Osteocyte (in vitro differentiated cells): Measurements from ENCODE around the gene FYB1. TPM values are rescaled to one million over a fixed set of nuclear protein-coding genes. Genes with fewer than 3 reads are reported as not detected.

ENCODE experiments used
- DNase-seq: peaks from one replicate; pipeline ENCODE4 v3.0.0; 2021; ENCODE audit warnings: mixed read lengths; ENCODE audit not compliant: unreplicated experiment; ENCODE audit errors: extremely low spot score
- H3K27ac Mint-ChIP-seq: one replicate; pipeline ENCODE4 v1.8.0; 2021; ENCODE audit warnings: mild to moderate bottlenecking, mixed read lengths; ENCODE audit not compliant: unreplicated experiment
- H3K27me3 Mint-ChIP-seq: one replicate; pipeline ENCODE4 v1.8.0; 2021; ENCODE audit warnings: mixed read lengths; ENCODE audit not compliant: unreplicated experiment
- H3K36me3 Mint-ChIP-seq: one replicate; pipeline ENCODE4 v1.8.0; 2021; ENCODE audit warnings: mixed read lengths; ENCODE audit not compliant: unreplicated experiment
- H3K4me1 Mint-ChIP-seq: one replicate; pipeline ENCODE4 v1.8.0; 2021; ENCODE audit warnings: mixed read lengths; ENCODE audit not compliant: unreplicated experiment
- H3K4me3 Mint-ChIP-seq: one replicate; pipeline ENCODE4 v1.8.0; 2021; ENCODE audit warnings: mild to moderate bottlenecking, moderate library complexity, mixed read lengths; ENCODE audit not compliant: unreplicated experiment
- H3K9me3 Mint-ChIP-seq: one replicate; pipeline ENCODE4 v1.8.0; 2021; ENCODE audit warnings: mixed read lengths; ENCODE audit not compliant: unreplicated experiment
- CTCF ChIP-seq: fragments of 200-600 bp; sonication (generic); IDR thresholded peaks from 2 replicates; pipeline ENCODE4 v1.5.0; 2021; ENCODE audit warnings: antibody characterized with exemption, mild to moderate bottlenecking, moderate library complexity
- total RNA-seq: library from RNA; stranded (reverse); gene quantifications from 2 replicates; pipeline ENCODE4 v1.2.1, GENCODE V29; 2021

The FYB1 gene
- total RNA-seq, 1 donor from 2014 or later, result not detected

- Mint-ChIP-seq H3K27ac (no peak overlapping the region), H3K36me3 (no peaks in the 10 kb centered on the region)
- no peak for DNase-seq
These were observed 21.8 kb downstream of the FYB1 start for GRCh38 chr5:39197556-39197955.

GRCh38 chr5:39195198-39195826 is 24.1 kb downstream of the FYB1 start:
- Mint-ChIP-seq H3K4me1 (peaks cover 6% of the 10 kb centered on the region), H3K27ac (no peak overlapping the region), H3K36me3 (no peaks in the 10 kb centered on the region), H3K4me3 (no peak overlapping the region), H3K27me3 (peaks cover 22% of the 10 kb centered on the region), H3K9me3 (no peaks in the 10 kb centered on the region)
- no peak for TF ChIP-seq CTCF
- DNase-seq, result no peak

More at GRCh38 chr5:39197556-39197955, 21.8 kb downstream of the FYB1 start:
- Mint-ChIP-seq H3K4me1 (peaks cover 6% of the 10 kb centered on the region), H3K27me3 (peaks cover 11% of the 10 kb centered on the region), H3K4me3 (no peak overlapping the region), H3K9me3 (no peaks in the 10 kb centered on the region)
- no peak for TF ChIP-seq CTCF

GRCh38 chr5:39194466-39195136 is 24.8 kb downstream of the FYB1 start:
- Mint-ChIP-seq H3K36me3 (no peaks in the 10 kb centered on the region), H3K4me1 (peaks cover 6% of the 10 kb centered on the region), H3K27me3 (peaks cover 24% of the 10 kb centered on the region), H3K9me3 (no peaks in the 10 kb centered on the region), H3K4me3 (no peak overlapping the region), H3K27ac (no peak overlapping the region)
- no peak for TF ChIP-seq CTCF
- DNase-seq, result no peak

GRCh38 chr5:39193553-39194465 is 25.6 kb downstream of the FYB1 start:
- Mint-ChIP-seq H3K36me3 (no peaks in the 10 kb centered on the region), H3K4me3 (no peak overlapping the region), H3K27me3 (peaks cover 27% of the 10 kb centered on the region), H3K9me3 (no peaks in the 10 kb centered on the region), H3K4me1 (peaks cover 6% of the 10 kb centered on the region), H3K27ac (no peak overlapping the region)
- DNase-seq, result no peak
- TF ChIP-seq CTCF, result no peak
